WTC11 (cell line): ENCODE results near the gene ALPI. TPM values are rescaled to one million over a fixed set of nuclear protein-coding genes. Genes with fewer than 3 reads are reported as not detected.

Source experiments
- ATAC-seq: fragments of 200-7000 bp; cut with Tn5 transposase; 2 replicates; pipeline ENCODE4 v1.10.0; 2021; ENCODE audit warnings: mild to moderate bottlenecking, moderate library complexity
- CTCF ChIA-PET: fragments of 300-600 bp; sonication (Branson Sonifier 250); formaldehyde crosslinking; loops from one replicate; lab custom pipeline; 2021; ENCODE audit warnings: antibody characterized with exemption; lab: Charles Lee
- POLR2A ChIA-PET: fragments of 350-600 bp; sonication (Branson Sonifier 250); formaldehyde crosslinking; loops from one replicate; lab custom pipeline; 2021; ENCODE audit warnings: antibody characterized with exemption; lab: Charles Lee
- DNase-seq: peaks from one replicate; pipeline ENCODE4 v3.0.0; 2021; ENCODE audit warnings: low spot score
- H3K27ac Mint-ChIP-seq: 2 replicates; pipeline ENCODE4 v1.8.0; 2021; ENCODE audit warnings: mixed read lengths
- H3K27me3 Mint-ChIP-seq: 2 replicates; pipeline ENCODE4 v1.8.0; 2021; ENCODE audit warnings: low read depth, mild to moderate bottlenecking, moderate library complexity, mixed read lengths
- H3K36me3 Mint-ChIP-seq: 2 replicates; pipeline ENCODE4 v1.8.0; 2021; ENCODE audit warnings: mixed read lengths
- H3K4me1 Mint-ChIP-seq: 2 replicates; pipeline ENCODE4 v1.8.0; 2022; ENCODE audit warnings: mixed read lengths
- H3K4me3 Mint-ChIP-seq: 2 replicates; pipeline ENCODE4 v1.8.0; 2021; ENCODE audit warnings: mild to moderate bottlenecking, moderate library complexity, mixed read lengths
- H3K9me3 Mint-ChIP-seq: 2 replicates; pipeline ENCODE4 v1.8.0; 2021; ENCODE audit warnings: mixed read lengths
- ATF1 ChIP-seq: sonication (generic); formaldehyde crosslinking; IDR thresholded peaks from 2 replicates; pipeline ENCODE4 v1.8.1; 2023; ENCODE audit warnings: mild to moderate bottlenecking, moderate library complexity, missing genetic modification reagents
- CREM ChIP-seq: sonication (generic); formaldehyde crosslinking; IDR thresholded peaks from 2 replicates; pipeline ENCODE4 v1.8.1; 2022; ENCODE audit warnings: mild to moderate bottlenecking, missing genetic modification reagents, moderate library complexity
- E2F4 ChIP-seq: sonication (generic); formaldehyde crosslinking; IDR thresholded peaks from 2 replicates; pipeline ENCODE4 v1.8.1; 2022; ENCODE audit warnings: low read depth, mild to moderate bottlenecking, moderate library complexity, missing genetic modification reagents, borderline replicate concordance
- ELF4 ChIP-seq: sonication (generic); formaldehyde crosslinking; IDR thresholded peaks from 2 replicates; pipeline ENCODE4 v1.8.1; 2022; ENCODE audit warnings: low read depth, mild to moderate bottlenecking, moderate library complexity, missing genetic modification reagents
- ERG ChIP-seq: fragments of 250-450 bp; sonication (Bioruptor Pico); IDR thresholded peaks from 2 replicates; pipeline ENCODE4 v1.8.0; 2021; ENCODE audit warnings: mild to moderate bottlenecking
- FOXK1 ChIP-seq: sonication (generic); formaldehyde crosslinking; IDR thresholded peaks from 2 replicates; pipeline ENCODE4 v1.8.0; 2022; ENCODE audit warnings: mild to moderate bottlenecking, moderate library complexity, missing genetic modification reagents
- HMGXB4 ChIP-seq: sonication (generic); formaldehyde crosslinking; IDR thresholded peaks from 2 replicates; pipeline ENCODE4 v1.8.1; 2023; ENCODE audit warnings: mild to moderate bottlenecking, moderate library complexity, missing genetic modification reagents
- JUN ChIP-seq: sonication (generic); formaldehyde crosslinking; IDR thresholded peaks from 2 replicates; pipeline ENCODE4 v1.8.0; 2023; ENCODE audit warnings: mild to moderate bottlenecking, missing genetic modification reagents
- MXD4 ChIP-seq: fragments of 250-450 bp; sonication (Bioruptor Pico); IDR thresholded peaks from 2 replicates; pipeline ENCODE4 v1.8.0; 2021; ENCODE audit warnings: mild to moderate bottlenecking, moderate library complexity, borderline replicate concordance
- MYBL2 ChIP-seq: sonication (generic); formaldehyde crosslinking; IDR thresholded peaks from 2 replicates; pipeline ENCODE4 v1.8.1; 2023; ENCODE audit warnings: mild to moderate bottlenecking, moderate library complexity, missing genetic modification reagents
- PRDM15 ChIP-seq: sonication (generic); formaldehyde crosslinking; IDR thresholded peaks from 2 replicates; pipeline ENCODE4 v1.8.0; 2022; ENCODE audit warnings: missing genetic modification reagents
- RORB ChIP-seq: fragments of 250-450 bp; sonication (Bioruptor Pico); IDR thresholded peaks from 2 replicates; pipeline ENCODE4 v1.9.0; 2021; ENCODE audit warnings: mild to moderate bottlenecking
- SMAD3 ChIP-seq: sonication (generic); formaldehyde crosslinking; IDR thresholded peaks from 2 replicates; pipeline ENCODE4 v1.8.0; 2022; ENCODE audit warnings: missing genetic modification reagents, mild to moderate bottlenecking, borderline replicate concordance
- SMAD4 ChIP-seq: sonication (generic); formaldehyde crosslinking; IDR thresholded peaks from 2 replicates; pipeline ENCODE4 v1.8.0; 2022; ENCODE audit warnings: mild to moderate bottlenecking, missing genetic modification reagents
- TEAD4 ChIP-seq: sonication (generic); formaldehyde crosslinking; IDR thresholded peaks from 2 replicates; pipeline ENCODE4 v1.8.0; 2022; ENCODE audit warnings: mild to moderate bottlenecking, missing genetic modification reagents
- TP53 ChIP-seq: sonication (generic); formaldehyde crosslinking; IDR thresholded peaks from 2 replicates; pipeline ENCODE4 v1.8.1; 2023; ENCODE audit warnings: mild to moderate bottlenecking, missing genetic modification reagents
- USF2 ChIP-seq: sonication (generic); formaldehyde crosslinking; IDR thresholded peaks from 2 replicates; pipeline ENCODE4 v1.8.1; 2023; ENCODE audit warnings: mild to moderate bottlenecking, missing genetic modification reagents, moderate library complexity
- ZMAT4 ChIP-seq: fragments of 250-450 bp; sonication (Bioruptor Pico); IDR thresholded peaks from 2 replicates; pipeline ENCODE4 v1.9.0; 2021; ENCODE audit warnings: mild to moderate bottlenecking
- ZNF232 ChIP-seq: sonication (generic); formaldehyde crosslinking; IDR thresholded peaks from 2 replicates; pipeline ENCODE4 v1.8.0; 2022; ENCODE audit warnings: mild to moderate bottlenecking, missing genetic modification reagents
- total RNA-seq: library from RNA; stranded (reverse); gene quantifications from 3 replicates; pipeline ENCODE4 v1.2.3, GENCODE V29; 2021

The ALPI gene
- total RNA-seq, 1 experiment from 2014 or later, result not detected

- Mint-ChIP-seq H3K27ac (no peak overlapping the region), H3K27me3 (peaks cover 26% of the 10 kb centered on the region), H3K4me1 (peaks cover 8% of the 10 kb centered on the region), H3K36me3 (no peaks in the 10 kb centered on the region), H3K9me3 (no peaks in the 10 kb centered on the region), H3K4me3 (no peak overlapping the region)
- no peak for TF ChIP-seq TEAD4
- TF ChIP-seq PRDM15, result no peak
- TF ChIP-seq HMGXB4 (CRISPR knock-in tag), result no peak
- no peak for TF ChIP-seq ZNF232
- no peak for TF ChIP-seq TP53 (CRISPR knock-in tag)
- ATAC-seq (no peak), DNase-seq (peak; percentile 10)
- CTCF ChIA-PET, result interaction anchor here (1.0 kb wide), 1 partner anchor 44 kb away, joined by 3 read pairs; no protein-coding TSS in a partner anchor
- POLR2A ChIA-PET, result no interaction called here
Observed at GRCh38 chr2:232480201-232481190, 24.5 kb downstream of the ALPI start.

GRCh38 chr2:232481322-232482140, 25.6 kb downstream of the ALPI start:
- CTCF ChIA-PET, result interaction anchor here (0.9 kb wide), 1 partner anchor 17 kb away, joined by 3 read pairs; no protein-coding TSS in a partner anchor
- peak; percentile 8 for DNase-seq
- no peak for ATAC-seq
- TF ChIP-seq ATF1 (CRISPR knock-in tag) (no peak), ERG (CRISPR knock-in tag) (no peak), MYBL2 (CRISPR knock-in tag) (no peak), CREM (no peak), RORB (CRISPR knock-in tag) (no peak), PRDM15 (no peak), ZMAT4 (CRISPR knock-in tag) (no peak), MXD4 (CRISPR knock-in tag) (no peak), SMAD3 (CRISPR knock-in tag) (no peak), JUN (CRISPR knock-in tag) (no peak), FOXK1 (CRISPR knock-in tag) (no peak), USF2 (CRISPR knock-in tag) (no peak), ELF4 (CRISPR knock-in tag) (no peak), SMAD4 (CRISPR knock-in tag) (no peak), E2F4 (no peak)

More at GRCh38 chr2:232481322-232482140, 25.6 kb downstream of the ALPI start:
- Mint-ChIP-seq H3K4me1 (peaks cover 5% of the 10 kb centered on the region), H3K9me3 (no peaks in the 10 kb centered on the region), H3K27ac (no peak overlapping the region), H3K36me3 (no peaks in the 10 kb centered on the region), H3K27me3 (peaks cover 35% of the 10 kb centered on the region), H3K4me3 (no peak overlapping the region)
- POLR2A ChIA-PET, result no interaction called here
